ENCODE data around the gene PRKAR2B. TPM values are rescaled to one million over a fixed set of nuclear protein-coding genes. Genes with fewer than 3 reads are reported as not detected.
A peak's percentile ranks its signal among the peaks of the same experiment; 100 is the strongest.
"Not testable (repeated sequence)": the region's sequence is repeated elsewhere in the genome, so short reads cannot be mapped to it uniquely, and the experiment has no call there.

PRKAR2B gene
- total and polyA plus RNA-seq, 2 donors (not counting 1 experiment from before 2014, with no cell fraction given) = 6.5 to 14.7 TPM

DNA sequence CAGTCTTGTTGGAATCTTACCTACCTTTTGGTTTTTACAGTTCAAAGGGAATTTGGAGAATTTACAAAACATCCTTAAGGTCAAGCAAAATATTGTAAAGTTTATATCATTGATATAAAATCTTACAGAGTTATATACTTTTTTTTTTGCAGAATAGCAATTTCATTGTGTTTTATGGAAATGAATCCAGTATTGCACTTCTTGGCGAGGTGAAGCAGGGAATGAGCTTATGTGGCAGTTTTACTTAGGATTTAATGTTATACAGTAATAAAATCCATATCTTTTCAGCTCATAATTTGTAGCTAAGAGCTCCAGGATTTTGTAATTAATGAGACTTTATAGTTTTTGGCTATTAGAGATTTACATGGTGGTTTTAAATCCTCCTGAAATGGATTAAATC is 5.0 kb downstream of the PRKAR2B start:
- Histone ChIP-seq H3K27me3 (ENCODE audit: control insufficient read depth, insufficient read depth, low read length) (no peaks in the 10 kb centered on the region), H4K20me1 (ENCODE audit: control insufficient read depth, extremely low read depth, insufficient read depth, low read length) (no peaks in the 10 kb centered on the region), H3K4me3 (replicated peaks in 1 of 4; ENCODE audit: control extremely low read depth in 1 of 4, insufficient read depth in 1 of 4, low read depth in 3 of 4, low read length in 4 of 4) (no peak overlapping the region), H3K79me2 (ENCODE audit: control insufficient read depth, insufficient read depth, low read length) (no peaks in the 10 kb centered on the region), H2AFZ (ENCODE audit: low read length) (no peak overlapping the region), H3K27ac (ENCODE audit: insufficient read depth, low read length) (no peak overlapping the region), H3K4me1 (ENCODE audit: control insufficient read depth, extremely low read depth, insufficient read depth, low read length) (peaks cover 2% of the 10 kb centered on the region), H3K9ac (ENCODE audit: insufficient read depth, low read length) (no peak overlapping the region), H3K9me3 (ENCODE audit: control insufficient read depth, insufficient read depth, low read depth, low read length) (no peaks in the 10 kb centered on the region), H3K36me3 (ENCODE audit: control insufficient read depth, insufficient read depth, low read length) (no peaks in the 10 kb centered on the region), H3K4me2 (ENCODE audit: extremely low read depth, insufficient read depth, low read length) (no peak overlapping the region)
- DNase-seq (ENCODE audit: low read depth in 2 of 2) = no peak
- TF ChIP-seq, protein P1, sequence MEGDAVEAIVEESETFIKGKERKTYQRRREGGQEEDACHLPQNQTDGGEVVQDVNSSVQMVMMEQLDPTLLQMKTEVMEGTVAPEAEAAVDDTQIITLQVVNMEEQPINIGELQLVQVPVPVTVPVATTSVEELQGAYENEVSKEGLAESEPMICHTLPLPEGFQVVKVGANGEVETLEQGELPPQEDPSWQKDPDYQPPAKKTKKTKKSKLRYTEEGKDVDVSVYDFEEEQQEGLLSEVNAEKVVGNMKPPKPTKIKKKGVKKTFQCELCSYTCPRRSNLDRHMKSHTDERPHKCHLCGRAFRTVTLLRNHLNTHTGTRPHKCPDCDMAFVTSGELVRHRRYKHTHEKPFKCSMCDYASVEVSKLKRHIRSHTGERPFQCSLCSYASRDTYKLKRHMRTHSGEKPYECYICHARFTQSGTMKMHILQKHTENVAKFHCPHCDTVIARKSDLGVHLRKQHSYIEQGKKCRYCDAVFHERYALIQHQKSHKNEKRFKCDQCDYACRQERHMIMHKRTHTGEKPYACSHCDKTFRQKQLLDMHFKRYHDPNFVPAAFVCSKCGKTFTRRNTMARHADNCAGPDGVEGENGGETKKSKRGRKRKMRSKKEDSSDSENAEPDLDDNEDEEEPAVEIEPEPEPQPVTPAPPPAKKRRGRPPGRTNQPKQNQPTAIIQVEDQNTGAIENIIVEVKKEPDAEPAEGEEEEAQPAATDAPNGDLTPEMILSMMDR (conservative IDR thresholded peaks at IDR 0.05 in 1 of 2, IDR thresholded peaks at IDR 0.05 in 1 of 2; ENCODE audit: low read depth in 1 of 2, low read length in 2 of 2) = no peak
- no peak for TF ChIP-seq EZH2 (IDR thresholded peaks at IDR 0.05; ENCODE audit: low read length, missing control alignments)

DNA sequence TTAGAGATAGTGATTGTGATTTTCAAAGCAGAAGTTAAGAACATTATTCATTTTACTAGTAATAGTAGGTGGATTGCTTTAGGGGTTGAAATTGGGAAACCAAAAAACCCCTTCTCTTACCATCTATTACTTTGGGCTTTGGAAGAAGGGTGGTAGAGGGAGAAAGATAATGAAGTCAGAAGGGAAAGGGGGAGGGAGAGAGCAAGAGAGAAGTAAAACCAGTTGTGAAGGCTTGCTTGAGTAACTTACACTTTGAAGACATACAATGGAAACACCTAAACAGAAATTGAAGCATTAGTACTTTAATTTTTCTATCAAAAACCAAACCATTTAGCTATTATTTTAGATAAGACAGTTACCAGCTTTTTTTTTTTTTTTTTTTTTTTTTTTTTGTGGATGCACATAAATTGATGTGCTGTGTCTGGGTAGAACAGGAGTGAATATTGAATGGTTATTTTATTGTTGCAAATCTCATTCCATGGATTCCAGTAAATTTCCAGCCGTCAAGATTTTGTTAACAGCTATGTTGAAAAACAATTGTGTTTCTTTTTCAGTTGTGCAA is 5.5 kb downstream of the PRKAR2B start:
- H3K4me1 ChIP-seq (ENCODE audit: control insufficient read depth, extremely low read depth, insufficient read depth, low read length) = peaks cover 2% of the 10 kb centered on the region
- H2AFZ ChIP-seq (ENCODE audit: low read length) = no peak overlapping the region
- DNase-seq (ENCODE audit: low read depth in 2 of 2) = no peak
- H3K27me3 ChIP-seq (ENCODE audit: control insufficient read depth, insufficient read depth, low read length) = no peaks in the 10 kb centered on the region
- H3K4me2 ChIP-seq (ENCODE audit: extremely low read depth, insufficient read depth, low read length) = no peak overlapping the region
- H3K27ac ChIP-seq (ENCODE audit: insufficient read depth, low read length) = no peak overlapping the region
- TF ChIP-seq EZH2 (IDR thresholded peaks at IDR 0.05; ENCODE audit: low read length, missing control alignments) = no peak
- TF ChIP-seq, protein P1 (conservative IDR thresholded peaks at IDR 0.05 in 1 of 2, IDR thresholded peaks at IDR 0.05 in 1 of 2; ENCODE audit: low read depth in 1 of 2, low read length in 2 of 2) = no peak
- H4K20me1 ChIP-seq (ENCODE audit: control insufficient read depth, extremely low read depth, insufficient read depth, low read length) = no peaks in the 10 kb centered on the region
- no peaks in the 10 kb centered on the region for H3K9me3 ChIP-seq (ENCODE audit: control insufficient read depth, insufficient read depth, low read depth, low read length)
- H3K9ac ChIP-seq (ENCODE audit: insufficient read depth, low read length) = no peak overlapping the region
- no peaks in the 10 kb centered on the region for H3K79me2 ChIP-seq (ENCODE audit: control insufficient read depth, insufficient read depth, low read length)
- H3K4me3 ChIP-seq (replicated peaks in 1 of 4; ENCODE audit: control extremely low read depth in 1 of 4, insufficient read depth in 1 of 4, low read depth in 3 of 4, low read length in 4 of 4) = no peak overlapping the region
- H3K36me3 ChIP-seq (ENCODE audit: control insufficient read depth, insufficient read depth, low read length) = no peaks in the 10 kb centered on the region

DNA sequence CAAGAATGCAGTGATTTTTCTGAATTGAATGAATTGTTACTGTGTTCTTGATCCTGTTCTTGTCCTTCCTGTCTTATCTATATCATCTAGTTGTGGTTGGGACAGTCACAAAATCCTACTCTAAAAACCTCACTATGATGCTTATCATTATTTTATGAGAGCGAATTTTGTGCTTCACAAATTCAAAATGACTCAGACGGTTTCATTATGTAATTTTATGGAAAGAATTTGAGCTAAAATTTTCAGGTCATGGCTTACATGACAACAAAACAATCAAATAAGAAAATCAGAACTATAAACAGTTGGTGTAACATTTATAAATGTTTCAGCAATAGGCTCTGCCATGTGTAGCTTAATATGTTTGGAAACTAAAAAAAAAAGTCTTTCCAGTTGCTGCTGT is 6.9 kb downstream of the PRKAR2B start:
- H4K20me1 ChIP-seq (ENCODE audit: control insufficient read depth, extremely low read depth, insufficient read depth, low read length) = no peaks in the 10 kb centered on the region
- no peak overlapping the region for H2AFZ ChIP-seq (ENCODE audit: low read length)
- TF ChIP-seq EZH2 (IDR thresholded peaks at IDR 0.05; ENCODE audit: low read length, missing control alignments) = no peak
- TF ChIP-seq, protein P1 (conservative IDR thresholded peaks at IDR 0.05 in 1 of 2, IDR thresholded peaks at IDR 0.05 in 1 of 2; ENCODE audit: low read depth in 1 of 2, low read length in 2 of 2) = no peak
- no peak overlapping the region for H3K9ac ChIP-seq (ENCODE audit: insufficient read depth, low read length)
- no peak overlapping the region for H3K27ac ChIP-seq (ENCODE audit: insufficient read depth, low read length)
- H3K4me3 ChIP-seq (replicated peaks in 1 of 4; ENCODE audit: control extremely low read depth in 1 of 4, insufficient read depth in 1 of 4, low read depth in 3 of 4, low read length in 4 of 4) = no peak overlapping the region
- no peaks in the 10 kb centered on the region for H3K27me3 ChIP-seq (ENCODE audit: control insufficient read depth, insufficient read depth, low read length)
- peaks cover 2% of the 10 kb centered on the region for H3K4me1 ChIP-seq (ENCODE audit: control insufficient read depth, extremely low read depth, insufficient read depth, low read length)
- no peak for DNase-seq (ENCODE audit: low read depth in 2 of 2)
- no peaks in the 10 kb centered on the region for H3K9me3 ChIP-seq (ENCODE audit: control insufficient read depth, insufficient read depth, low read depth, low read length)
- peak overlapping the region; percentile 44 for H3K4me2 ChIP-seq (ENCODE audit: extremely low read depth, insufficient read depth, low read length)
- no peaks in the 10 kb centered on the region for H3K36me3 ChIP-seq (ENCODE audit: control insufficient read depth, insufficient read depth, low read length)
- H3K79me2 ChIP-seq (ENCODE audit: control insufficient read depth, insufficient read depth, low read length) = no peaks in the 10 kb centered on the region

DNA sequence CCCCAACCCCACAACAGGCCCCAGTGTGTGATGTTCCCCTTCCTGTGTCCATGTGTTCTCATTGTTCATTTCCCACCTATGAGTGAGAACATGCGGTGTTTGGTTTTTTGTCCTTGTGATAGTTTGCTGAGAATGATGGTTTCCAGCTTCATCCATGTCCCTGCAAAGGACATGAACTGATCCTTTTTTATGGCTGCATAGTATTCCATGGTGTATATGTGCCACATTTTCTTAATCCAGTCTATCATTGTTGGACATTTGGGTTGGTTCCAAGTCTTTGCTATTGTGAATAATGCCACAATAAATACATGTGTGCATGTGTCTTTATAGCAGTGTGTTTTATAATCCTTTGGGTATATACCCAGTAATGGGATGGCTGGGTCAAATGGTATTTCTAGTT is 10.5 kb downstream of the PRKAR2B start:
- not testable (repeated sequence) for H3K4me2 ChIP-seq (ENCODE audit: extremely low read depth, insufficient read depth, low read length); H4K20me1 ChIP-seq (ENCODE audit: control insufficient read depth, extremely low read depth, insufficient read depth, low read length); H3K9ac ChIP-seq (ENCODE audit: insufficient read depth, low read length); H3K79me2 ChIP-seq (ENCODE audit: control insufficient read depth, insufficient read depth, low read length); H3K4me1 ChIP-seq (ENCODE audit: control insufficient read depth, extremely low read depth, insufficient read depth, low read length); H3K27me3 ChIP-seq (ENCODE audit: control insufficient read depth, insufficient read depth, low read length); H3K9me3 ChIP-seq (ENCODE audit: control insufficient read depth, insufficient read depth, low read depth, low read length); H3K4me3 ChIP-seq (replicated peaks in 1 of 4; ENCODE audit: control extremely low read depth in 1 of 4, insufficient read depth in 1 of 4, low read depth in 3 of 4, low read length in 4 of 4); DNase-seq (ENCODE audit: low read depth in 2 of 2); H2AFZ ChIP-seq (ENCODE audit: low read length); H3K27ac ChIP-seq (ENCODE audit: insufficient read depth, low read length); H3K36me3 ChIP-seq (ENCODE audit: control insufficient read depth, insufficient read depth, low read length)

DNA sequence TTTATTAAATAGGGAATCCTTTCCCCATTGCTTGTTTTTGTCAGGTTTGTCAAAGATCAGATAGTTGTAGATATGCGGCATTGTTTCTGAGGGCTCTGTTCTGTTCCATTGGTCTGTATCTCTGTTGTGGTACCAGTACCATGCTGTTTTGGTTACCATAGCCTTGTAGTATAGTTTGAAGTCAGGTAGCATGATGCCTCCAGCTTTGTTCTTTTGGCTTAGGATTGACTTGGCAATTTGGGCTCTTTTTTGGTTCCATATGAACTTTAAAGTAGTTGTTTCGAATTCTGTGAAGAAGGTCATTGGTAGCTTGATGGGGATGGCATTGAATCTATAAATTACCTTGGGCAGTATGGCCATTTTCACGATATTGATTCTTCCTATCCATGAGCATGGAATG is 11.6 kb downstream of the PRKAR2B start:
- H3K4me3 ChIP-seq (replicated peaks in 1 of 4; ENCODE audit: control extremely low read depth in 1 of 4, insufficient read depth in 1 of 4, low read depth in 3 of 4, low read length in 4 of 4); H4K20me1 ChIP-seq (ENCODE audit: control insufficient read depth, extremely low read depth, insufficient read depth, low read length); H3K27me3 ChIP-seq (ENCODE audit: control insufficient read depth, insufficient read depth, low read length); H3K9ac ChIP-seq (ENCODE audit: insufficient read depth, low read length); H3K9me3 ChIP-seq (ENCODE audit: control insufficient read depth, insufficient read depth, low read depth, low read length); H3K4me1 ChIP-seq (ENCODE audit: control insufficient read depth, extremely low read depth, insufficient read depth, low read length); H3K27ac ChIP-seq (ENCODE audit: insufficient read depth, low read length); DNase-seq (ENCODE audit: low read depth in 2 of 2); H3K36me3 ChIP-seq (ENCODE audit: control insufficient read depth, insufficient read depth, low read length); H2AFZ ChIP-seq (ENCODE audit: low read length); H3K79me2 ChIP-seq (ENCODE audit: control insufficient read depth, insufficient read depth, low read length); H3K4me2 ChIP-seq (ENCODE audit: extremely low read depth, insufficient read depth, low read length): not testable (repeated sequence)
